NCI-H345 treated with DMSO at 0.1 percent for 48 hours (cell line): ENCODE results near the gene KRTAP5-7.
"Not testable (repeated sequence)": the region's sequence is repeated elsewhere in the genome, so short reads cannot be mapped to it uniquely, and the experiment has no call there.

ENCODE experiments used
- DNase-seq: peaks from one replicate; lab custom pipeline; 2025; ENCODE audit not compliant: unreplicated experiment; lab: John Stamatoyannopoulos, UW

Gene KRTAP5-7

GRCh38 chr11:71526796-71527575 is at the start of gene KRTAP5-7:
TSS of gene KRTAP5-7 (plus strand) at chr11:71527267. CDS start at chr11:71527301, 34 bp downstream.
- not testable (repeated sequence) for DNase-seq

GRCh38 chr11:71477641-71478527 is 49.2 kb upstream of the KRTAP5-7 start:
- no peak for DNase-seq

GRCh38 chr11:71478528-71478840 is 48.6 kb upstream of the KRTAP5-7 start:
- no peak for DNase-seq

GRCh38 chr11:71481101-71481960 is 45.7 kb upstream of the KRTAP5-7 start:
- DNase-seq: no peak

- DNase-seq: no peak
Measured at GRCh38 chr11:71482216-71482615, 44.9 kb upstream of the KRTAP5-7 start.

- DNase-seq: no peak
Measured at GRCh38 chr11:71482746-71483364, 44.2 kb upstream of the KRTAP5-7 start.

GRCh38 chr11:71483692-71484091 is 43.4 kb upstream of the KRTAP5-7 start:
- no peak for DNase-seq

- no peak for DNase-seq
Measured at GRCh38 chr11:71484248-71485062, 42.6 kb upstream of the KRTAP5-7 start.

- no peak for DNase-seq
Measured at GRCh38 chr11:71485063-71485399, 42.0 kb upstream of the KRTAP5-7 start.

GRCh38 chr11:71485466-71485865 is 41.6 kb upstream of the KRTAP5-7 start:
- no peak for DNase-seq

- no peak for DNase-seq
Measured at GRCh38 chr11:71486320-71486719, 40.7 kb upstream of the KRTAP5-7 start.

GRCh38 chr11:71488681-71489270 is 38.3 kb upstream of the KRTAP5-7 start:
- DNase-seq: no peak

- DNase-seq: no peak
Measured at GRCh38 chr11:71489311-71490043, 37.6 kb upstream of the KRTAP5-7 start.

- no peak for DNase-seq
Measured at GRCh38 chr11:71490044-71490730, 36.9 kb upstream of the KRTAP5-7 start.

GRCh38 chr11:71490731-71491390 is 36.2 kb upstream of the KRTAP5-7 start:
- no peak for DNase-seq

- no peak for DNase-seq
Measured at GRCh38 chr11:71491531-71491930, 35.5 kb upstream of the KRTAP5-7 start.

GRCh38 chr11:71491940-71492339 is 35.1 kb upstream of the KRTAP5-7 start:
- no peak for DNase-seq
